Measurements from ENCODE around the gene NLE1.
A peak's percentile ranks its signal among the peaks of the same experiment; 100 is the strongest.

Gene NLE1

GRCh38 chr17:35080536-35080935, 61.6 kb downstream of the NLE1 start:
- Histone ChIP-seq H3K4me2 (ENCODE audit: low read depth, low read length, poor library complexity, severe bottlenecking) (peak overlapping the region; percentile 34), H3K9ac (ENCODE audit: low read depth, low read length, poor library complexity, severe bottlenecking) (peak overlapping the region; percentile 31), H2AFZ (ENCODE audit: low read length) (no peak overlapping the region; the same call in 1 of the 2 replicates), H3K9me2 (replicated peaks; ENCODE audit: low read depth, low read length) (no peaks in the 10 kb centered on the region), H3K79me2 (ENCODE audit: insufficient read depth, low read length) (peaks cover under 1% of the 10 kb centered on the region; the same call in 1 of the 2 replicates), H3K9me3 (ENCODE audit: insufficient read depth, low read depth, low read length) (no peaks in the 10 kb centered on the region), H3K27me3 (ENCODE audit: insufficient read depth, low read length, poor library complexity, severe bottlenecking) (no peaks in the 10 kb centered on the region), H4K20me1 (ENCODE audit: insufficient read depth, low read length, poor library complexity, severe bottlenecking) (no peaks in the 10 kb centered on the region), H3K4me3 (ENCODE audit: low read length, poor library complexity, severe bottlenecking) (peak overlapping the region; percentile 19), H3K4me1 (ENCODE audit: insufficient read depth, low read length, poor library complexity, severe bottlenecking) (peaks cover 28% of the 10 kb centered on the region), H3F3A (ENCODE audit: low read depth) (no peaks in the 10 kb centered on the region; the same call in 1 of the 2 replicates), H3K36me3 (ENCODE audit: insufficient read depth, low read length) (no peaks in the 10 kb centered on the region)
- no peak for TF ChIP-seq EZH2phosphoT487 (IDR thresholded peaks at IDR 0.05; ENCODE audit: borderline replicate concordance)
- no peak for TF ChIP-seq CTCF (conservative IDR thresholded peaks at IDR 0.05; ENCODE audit: low read length)

- Histone ChIP-seq H3K9me2 (replicated peaks; ENCODE audit: low read depth, low read length) (no peaks in the 10 kb centered on the region), H3K9me3 (ENCODE audit: insufficient read depth, low read depth, low read length) (no peaks in the 10 kb centered on the region), H3K4me1 (ENCODE audit: insufficient read depth, low read length, poor library complexity, severe bottlenecking) (peaks cover 25% of the 10 kb centered on the region), H3K4me2 (ENCODE audit: low read depth, low read length, poor library complexity, severe bottlenecking) (peak overlapping the region; percentile 34), H3K36me3 (ENCODE audit: insufficient read depth, low read length) (no peaks in the 10 kb centered on the region), H3K4me3 (ENCODE audit: low read length, poor library complexity, severe bottlenecking) (peak overlapping the region; percentile 19), H3K27me3 (ENCODE audit: insufficient read depth, low read length, poor library complexity, severe bottlenecking) (no peaks in the 10 kb centered on the region), H2AFZ (ENCODE audit: low read length) (no peak overlapping the region; the same call in 1 of the 2 replicates), H3K9ac (ENCODE audit: low read depth, low read length, poor library complexity, severe bottlenecking) (peak overlapping the region; percentile 31), H3K79me2 (ENCODE audit: insufficient read depth, low read length) (no peaks in the 10 kb centered on the region; the same call in 1 of the 2 replicates), H4K20me1 (ENCODE audit: insufficient read depth, low read length, poor library complexity, severe bottlenecking) (no peaks in the 10 kb centered on the region), H3F3A (ENCODE audit: low read depth) (no peaks in the 10 kb centered on the region; the same call in 1 of the 2 replicates)
- no peak for TF ChIP-seq EZH2phosphoT487 (IDR thresholded peaks at IDR 0.05; ENCODE audit: borderline replicate concordance)
- TF ChIP-seq CTCF (conservative IDR thresholded peaks at IDR 0.05; ENCODE audit: low read length) = no peak
Observed at GRCh38 chr17:35079547-35080423, 62.3 kb downstream of the NLE1 start.

All from Loucy (cell line).